ENCODE data around the gene EGLN2.
"Not testable (repeated sequence)": the region's sequence is repeated elsewhere in the genome, so short reads cannot be mapped to it uniquely, and the experiment has no call there.

EGLN2 gene

GRCh38 chr19:40833728-40834533 is 34.9 kb downstream of the EGLN2 start:
- H3K9ac ChIP-seq (ENCODE audit: low read depth, low read length); H3K4me3 ChIP-seq (ENCODE audit: low read length): not testable (repeated sequence)
- 80% methylated on average over 5 of the region's 7 CpGs for WGBS

GRCh38 chr19:40836754-40837429 is 37.9 kb downstream of the EGLN2 start:
- Histone ChIP-seq H3K9ac (ENCODE audit: low read depth, low read length) (no peak overlapping the region), H3K36me3 (ENCODE audit: insufficient read depth, low read length) (no peaks in the 10 kb centered on the region)
- 86% methylated on average over 6 of the region's 6 CpGs for WGBS

More at GRCh38 chr19:40833728-40834533, 34.9 kb downstream of the EGLN2 start:
- not testable (repeated sequence) for H3K9me3 ChIP-seq (ENCODE audit: insufficient read depth, low read depth, low read length); H3K36me3 ChIP-seq (ENCODE audit: insufficient read depth, low read length); H3K4me1 ChIP-seq (ENCODE audit: insufficient read depth, low read length); H3K27me3 ChIP-seq (ENCODE audit: insufficient read depth, low read length); H3K27ac ChIP-seq (ENCODE audit: low read depth, low read length)

GRCh38 chr19:40838477-40838876 is 39.5 kb downstream of the EGLN2 start:
- not testable (repeated sequence) for H3K27ac ChIP-seq (ENCODE audit: low read depth, low read length); H3K9ac ChIP-seq (ENCODE audit: low read depth, low read length); H3K4me1 ChIP-seq (ENCODE audit: insufficient read depth, low read length); H3K4me3 ChIP-seq (ENCODE audit: low read length); H3K36me3 ChIP-seq (ENCODE audit: insufficient read depth, low read length); H3K9me3 ChIP-seq (ENCODE audit: insufficient read depth, low read depth, low read length); H3K27me3 ChIP-seq (ENCODE audit: insufficient read depth, low read length)
- WGBS = 86% methylated on average over 1 of the region's 1 CpG

More at GRCh38 chr19:40836754-40837429, 37.9 kb downstream of the EGLN2 start:
- Histone ChIP-seq H3K4me1 (ENCODE audit: insufficient read depth, low read length) (no peaks in the 10 kb centered on the region), H3K27me3 (ENCODE audit: insufficient read depth, low read length) (no peaks in the 10 kb centered on the region), H3K27ac (ENCODE audit: low read depth, low read length) (no peak overlapping the region), H3K4me3 (ENCODE audit: low read length) (no peak overlapping the region), H3K9me3 (ENCODE audit: insufficient read depth, low read depth, low read length) (no peaks in the 10 kb centered on the region)

GRCh38 chr19:40842012-40842411 is 43.0 kb downstream of the EGLN2 start:
- not testable (repeated sequence) for H3K9ac ChIP-seq (ENCODE audit: low read depth, low read length); H3K9me3 ChIP-seq (ENCODE audit: insufficient read depth, low read depth, low read length); H3K27me3 ChIP-seq (ENCODE audit: insufficient read depth, low read length); H3K27ac ChIP-seq (ENCODE audit: low read depth, low read length); H3K4me3 ChIP-seq (ENCODE audit: low read length); H3K4me1 ChIP-seq (ENCODE audit: insufficient read depth, low read length); H3K36me3 ChIP-seq (ENCODE audit: insufficient read depth, low read length)
- WGBS = 91% methylated on average over 3 of the region's 3 CpGs

GRCh38 chr19:40842997-40843652 is 44.1 kb downstream of the EGLN2 start:
- peak overlapping the region; percentile 40 for H3K4me3 ChIP-seq (ENCODE audit: low read length)
- H3K27me3 ChIP-seq (ENCODE audit: insufficient read depth, low read length) = peaks cover 10% of the 10 kb centered on the region
- not testable (repeated sequence) for H3K9me3 ChIP-seq (ENCODE audit: insufficient read depth, low read depth, low read length); H3K4me1 ChIP-seq (ENCODE audit: insufficient read depth, low read length); H3K36me3 ChIP-seq (ENCODE audit: insufficient read depth, low read length); H3K9ac ChIP-seq (ENCODE audit: low read depth, low read length); H3K27ac ChIP-seq (ENCODE audit: low read depth, low read length)
- 69% methylated on average over 10 of the region's 12 CpGs for WGBS

GRCh38 chr19:40843653-40844052 is 44.7 kb downstream of the EGLN2 start:
- not testable (repeated sequence) for H3K9me3 ChIP-seq (ENCODE audit: insufficient read depth, low read depth, low read length); H3K4me1 ChIP-seq (ENCODE audit: insufficient read depth, low read length); H3K27ac ChIP-seq (ENCODE audit: low read depth, low read length); H3K36me3 ChIP-seq (ENCODE audit: insufficient read depth, low read length); H3K9ac ChIP-seq (ENCODE audit: low read depth, low read length)
- 19% methylated on average over 13 of the region's 19 CpGs for WGBS
- H3K27me3 ChIP-seq (ENCODE audit: insufficient read depth, low read length) = peaks cover 15% of the 10 kb centered on the region
- peak overlapping the region; percentile 40 for H3K4me3 ChIP-seq (ENCODE audit: low read length)

- H3K9me3 ChIP-seq (ENCODE audit: insufficient read depth, low read depth, low read length); H3K4me1 ChIP-seq (ENCODE audit: insufficient read depth, low read length); H3K4me3 ChIP-seq (ENCODE audit: low read length); H3K9ac ChIP-seq (ENCODE audit: low read depth, low read length); H3K36me3 ChIP-seq (ENCODE audit: insufficient read depth, low read length); H3K27ac ChIP-seq (ENCODE audit: low read depth, low read length): not testable (repeated sequence)
- 90% methylated on average over 8 of the region's 8 CpGs for WGBS
- peaks cover 33% of the 10 kb centered on the region for H3K27me3 ChIP-seq (ENCODE audit: insufficient read depth, low read length)
Measured at GRCh38 chr19:40846722-40847121, 47.7 kb downstream of the EGLN2 start.

GRCh38 chr19:40850277-40850676 is 51.3 kb downstream of the EGLN2 start, which contains the start of gene CYP2A6:
CYP2A6 (minus strand) TSS chr19:40850447; CDS start chr19:40850426, 21 bp downstream.
- not testable (repeated sequence) for H3K4me3 ChIP-seq (ENCODE audit: low read length); H3K27ac ChIP-seq (ENCODE audit: low read depth, low read length); H3K4me1 ChIP-seq (ENCODE audit: insufficient read depth, low read length); H3K9me3 ChIP-seq (ENCODE audit: insufficient read depth, low read depth, low read length); H3K9ac ChIP-seq (ENCODE audit: low read depth, low read length); H3K36me3 ChIP-seq (ENCODE audit: insufficient read depth, low read length)
- WGBS = 94% methylated on average over 1 of the region's 3 CpGs
- H3K27me3 ChIP-seq (ENCODE audit: insufficient read depth, low read length) = peaks cover 33% of the 10 kb centered on the region

- not testable (repeated sequence) for H3K4me1 ChIP-seq (ENCODE audit: insufficient read depth, low read length); H3K4me3 ChIP-seq (ENCODE audit: low read length); H3K9ac ChIP-seq (ENCODE audit: low read depth, low read length); H3K9me3 ChIP-seq (ENCODE audit: insufficient read depth, low read depth, low read length); H3K27ac ChIP-seq (ENCODE audit: low read depth, low read length); H3K36me3 ChIP-seq (ENCODE audit: insufficient read depth, low read length)
- peaks cover 27% of the 10 kb centered on the region for H3K27me3 ChIP-seq (ENCODE audit: insufficient read depth, low read length)
- WGBS = 66% methylated on average over 2 of the region's 3 CpGs
Measured at GRCh38 chr19:40852467-40853152, 53.6 kb downstream of the EGLN2 start.
